Measurements from ENCODE around the gene DCANP1. TPM values are rescaled to one million over a fixed set of nuclear protein-coding genes. Genes with fewer than 3 reads are reported as not detected.

The DCANP1 gene
- total and polyA plus RNA-seq, 2 of the 13 experiments (the other 11 are each of a cell fraction or from before 2014, with no cell fraction given) = not detected

DNA sequence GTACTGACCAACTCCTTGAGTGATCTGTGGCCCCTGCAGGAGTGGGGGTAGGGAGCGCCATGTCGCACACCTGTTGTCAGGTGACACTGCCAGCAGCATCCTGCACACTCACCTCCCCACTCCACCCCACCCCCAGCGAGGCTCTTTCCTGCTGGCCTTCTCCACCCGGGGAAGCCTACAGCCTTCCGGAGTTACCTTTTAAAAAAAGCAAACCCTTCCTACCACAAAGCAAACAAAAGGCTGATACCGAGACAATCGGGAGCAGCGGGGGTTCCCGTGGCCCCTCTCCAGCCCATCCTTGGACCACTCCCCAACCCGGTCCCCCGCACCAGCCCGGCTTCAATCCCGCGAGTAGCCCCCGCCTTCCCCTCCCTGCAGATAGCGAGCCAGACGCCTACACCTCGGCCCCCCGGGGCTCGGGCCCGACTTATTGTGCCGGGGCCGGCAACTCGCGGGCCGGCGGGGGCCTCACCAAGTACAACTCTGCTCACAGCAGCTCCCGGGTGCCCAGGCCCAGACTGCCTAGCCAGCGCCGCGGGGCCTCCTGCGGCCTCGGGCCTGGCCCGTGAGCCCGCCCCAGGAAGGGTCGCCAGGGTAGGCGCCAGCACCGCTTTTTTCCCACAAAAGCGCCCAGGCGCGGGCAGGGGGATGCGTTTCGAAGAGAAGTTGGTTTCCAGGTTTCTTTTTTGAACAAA, 48.8 kb downstream of the DCANP1 start (continued):
- TF ChIP-seq, protein P1, sequence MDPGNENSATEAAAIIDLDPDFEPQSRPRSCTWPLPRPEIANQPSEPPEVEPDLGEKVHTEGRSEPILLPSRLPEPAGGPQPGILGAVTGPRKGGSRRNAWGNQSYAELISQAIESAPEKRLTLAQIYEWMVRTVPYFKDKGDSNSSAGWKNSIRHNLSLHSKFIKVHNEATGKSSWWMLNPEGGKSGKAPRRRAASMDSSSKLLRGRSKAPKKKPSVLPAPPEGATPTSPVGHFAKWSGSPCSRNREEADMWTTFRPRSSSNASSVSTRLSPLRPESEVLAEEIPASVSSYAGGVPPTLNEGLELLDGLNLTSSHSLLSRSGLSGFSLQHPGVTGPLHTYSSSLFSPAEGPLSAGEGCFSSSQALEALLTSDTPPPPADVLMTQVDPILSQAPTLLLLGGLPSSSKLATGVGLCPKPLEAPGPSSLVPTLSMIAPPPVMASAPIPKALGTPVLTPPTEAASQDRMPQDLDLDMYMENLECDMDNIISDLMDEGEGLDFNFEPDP (CRISPR knock-in tag; conservative IDR thresholded peaks at IDR 0.05) = no peak
- 0 out of 2 replicates have a peak, but pooled peaks have one; percentile 13 for TF ChIP-seq YEATS2 (CRISPR knock-in tag; IDR thresholded peaks at IDR 0.05; ENCODE audit: borderline replicate concordance)
- TF ChIP-seq CEBPG (CRISPR knock-in tag; IDR thresholded peaks at IDR 0.05) = no peak
- no peak for TF ChIP-seq ZNF83 (CRISPR knock-in tag; IDR thresholded peaks at IDR 0.05; ENCODE audit: borderline replicate concordance)
- TF ChIP-seq, protein P2, sequence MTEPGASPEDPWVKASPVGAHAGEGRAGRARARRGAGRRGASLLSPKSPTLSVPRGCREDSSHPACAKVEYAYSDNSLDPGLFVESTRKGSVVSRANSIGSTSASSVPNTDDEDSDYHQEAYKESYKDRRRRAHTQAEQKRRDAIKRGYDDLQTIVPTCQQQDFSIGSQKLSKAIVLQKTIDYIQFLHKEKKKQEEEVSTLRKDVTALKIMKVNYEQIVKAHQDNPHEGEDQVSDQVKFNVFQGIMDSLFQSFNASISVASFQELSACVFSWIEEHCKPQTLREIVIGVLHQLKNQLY (CRISPR knock-in tag; IDR thresholded peaks at IDR 0.05) = no peak
- TF ChIP-seq, protein P3, sequence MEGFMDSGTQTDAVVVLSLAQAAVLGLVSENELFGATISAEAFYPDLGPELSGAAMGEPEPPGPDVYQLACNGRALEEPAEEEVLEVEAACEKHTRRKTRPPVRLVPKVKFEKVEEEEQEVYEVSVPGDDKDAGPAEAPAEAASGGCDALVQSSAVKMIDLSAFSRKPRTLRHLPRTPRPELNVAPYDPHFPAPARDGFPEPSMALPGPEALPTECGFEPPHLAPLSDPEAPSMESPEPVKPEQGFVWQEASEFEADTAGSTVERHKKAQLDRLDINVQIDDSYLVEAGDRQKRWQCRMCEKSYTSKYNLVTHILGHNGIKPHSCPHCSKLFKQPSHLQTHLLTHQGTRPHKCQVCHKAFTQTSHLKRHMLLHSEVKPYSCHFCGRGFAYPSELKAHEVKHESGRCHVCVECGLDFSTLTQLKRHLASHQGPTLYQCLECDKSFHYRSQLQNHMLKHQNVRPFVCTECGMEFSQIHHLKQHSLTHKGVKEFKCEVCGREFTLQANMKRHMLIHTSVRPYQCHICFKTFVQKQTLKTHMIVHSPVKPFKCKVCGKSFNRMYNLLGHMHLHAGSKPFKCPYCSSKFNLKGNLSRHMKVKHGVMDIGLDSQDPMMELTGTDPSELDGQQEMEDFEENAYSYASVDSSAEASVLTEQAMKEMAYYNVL (CRISPR knock-in tag; IDR thresholded peaks at IDR 0.05; ENCODE audit: borderline replicate concordance) = no peak
- no peak for TF ChIP-seq ZNF124 (CRISPR knock-in tag; IDR thresholded peaks at IDR 0.05)
- TF ChIP-seq KMT2B (CRISPR knock-in tag; IDR thresholded peaks at IDR 0.05) = no peak
- TF ChIP-seq, protein P4, sequence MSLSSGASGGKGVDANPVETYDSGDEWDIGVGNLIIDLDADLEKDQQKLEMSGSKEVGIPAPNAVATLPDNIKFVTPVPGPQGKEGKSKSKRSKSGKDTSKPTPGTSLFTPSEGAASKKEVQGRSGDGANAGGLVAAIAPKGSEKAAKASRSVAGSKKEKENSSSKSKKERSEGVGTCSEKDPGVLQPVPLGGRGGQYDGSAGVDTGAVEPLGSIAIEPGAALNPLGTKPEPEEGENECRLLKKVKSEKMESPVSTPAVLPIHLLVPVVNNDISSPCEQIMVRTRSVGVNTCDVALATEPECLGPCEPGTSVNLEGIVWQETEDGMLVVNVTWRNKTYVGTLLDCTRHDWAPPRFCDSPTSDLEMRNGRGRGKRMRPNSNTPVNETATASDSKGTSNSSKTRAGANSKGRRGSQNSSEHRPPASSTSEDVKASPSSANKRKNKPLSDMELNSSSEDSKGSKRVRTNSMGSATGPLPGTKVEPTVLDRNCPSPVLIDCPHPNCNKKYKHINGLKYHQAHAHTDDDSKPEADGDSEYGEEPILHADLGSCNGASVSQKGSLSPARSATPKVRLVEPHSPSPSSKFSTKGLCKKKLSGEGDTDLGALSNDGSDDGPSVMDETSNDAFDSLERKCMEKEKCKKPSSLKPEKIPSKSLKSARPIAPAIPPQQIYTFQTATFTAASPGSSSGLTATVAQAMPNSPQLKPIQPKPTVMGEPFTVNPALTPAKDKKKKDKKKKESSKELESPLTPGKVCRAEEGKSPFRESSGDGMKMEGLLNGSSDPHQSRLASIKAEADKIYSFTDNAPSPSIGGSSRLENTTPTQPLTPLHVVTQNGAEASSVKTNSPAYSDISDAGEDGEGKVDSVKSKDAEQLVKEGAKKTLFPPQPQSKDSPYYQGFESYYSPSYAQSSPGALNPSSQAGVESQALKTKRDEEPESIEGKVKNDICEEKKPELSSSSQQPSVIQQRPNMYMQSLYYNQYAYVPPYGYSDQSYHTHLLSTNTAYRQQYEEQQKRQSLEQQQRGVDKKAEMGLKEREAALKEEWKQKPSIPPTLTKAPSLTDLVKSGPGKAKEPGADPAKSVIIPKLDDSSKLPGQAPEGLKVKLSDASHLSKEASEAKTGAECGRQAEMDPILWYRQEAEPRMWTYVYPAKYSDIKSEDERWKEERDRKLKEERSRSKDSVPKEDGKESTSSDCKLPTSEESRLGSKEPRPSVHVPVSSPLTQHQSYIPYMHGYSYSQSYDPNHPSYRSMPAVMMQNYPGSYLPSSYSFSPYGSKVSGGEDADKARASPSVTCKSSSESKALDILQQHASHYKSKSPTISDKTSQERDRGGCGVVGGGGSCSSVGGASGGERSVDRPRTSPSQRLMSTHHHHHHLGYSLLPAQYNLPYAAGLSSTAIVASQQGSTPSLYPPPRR (CRISPR knock-in tag; IDR thresholded peaks at IDR 0.05; ENCODE audit: borderline replicate concordance) = no peak
- no peak for TF ChIP-seq HNRNPK (IDR thresholded peaks at IDR 0.05; ENCODE audit: low read depth, low read length, poor library complexity, severe bottlenecking)
- no peak for TF ChIP-seq ZNF335 (CRISPR knock-in tag; IDR thresholded peaks at IDR 0.05)
- TF ChIP-seq ZMYM4 (CRISPR knock-in tag; IDR thresholded peaks at IDR 0.05) = no peak
- no peak for TF ChIP-seq ZNF788 (CRISPR knock-in tag; IDR thresholded peaks at IDR 0.05; ENCODE audit: borderline replicate concordance)
- TF ChIP-seq, protein P5, sequence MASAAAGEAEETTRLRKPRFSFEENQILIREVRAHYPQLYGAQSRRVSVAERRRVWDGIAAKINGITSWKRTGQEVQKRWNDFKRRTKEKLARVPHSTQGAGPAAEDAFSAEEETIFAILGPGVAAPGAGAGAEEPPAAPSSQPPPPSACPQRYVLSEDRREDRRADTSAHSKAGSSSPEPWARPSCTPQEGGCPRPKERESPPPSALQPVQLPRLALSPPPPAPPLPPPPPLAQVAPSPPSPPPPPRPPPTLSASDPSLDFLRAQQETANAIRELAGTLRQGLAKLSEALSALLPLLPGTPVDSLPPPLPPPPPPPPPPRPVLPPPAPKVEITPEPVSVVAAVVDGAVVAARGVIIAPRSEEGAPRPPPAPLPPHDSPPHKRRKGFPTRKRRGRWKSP (CRISPR knock-in tag; IDR thresholded peaks at IDR 0.05) = peak; percentile 23; the same call in 1 of the 2 replicates
- TF ChIP-seq RARA (CRISPR knock-in tag; IDR thresholded peaks at IDR 0.05) = peak; percentile 18; the same call in 1 of the 2 replicates
- TF ChIP-seq, protein P6, sequence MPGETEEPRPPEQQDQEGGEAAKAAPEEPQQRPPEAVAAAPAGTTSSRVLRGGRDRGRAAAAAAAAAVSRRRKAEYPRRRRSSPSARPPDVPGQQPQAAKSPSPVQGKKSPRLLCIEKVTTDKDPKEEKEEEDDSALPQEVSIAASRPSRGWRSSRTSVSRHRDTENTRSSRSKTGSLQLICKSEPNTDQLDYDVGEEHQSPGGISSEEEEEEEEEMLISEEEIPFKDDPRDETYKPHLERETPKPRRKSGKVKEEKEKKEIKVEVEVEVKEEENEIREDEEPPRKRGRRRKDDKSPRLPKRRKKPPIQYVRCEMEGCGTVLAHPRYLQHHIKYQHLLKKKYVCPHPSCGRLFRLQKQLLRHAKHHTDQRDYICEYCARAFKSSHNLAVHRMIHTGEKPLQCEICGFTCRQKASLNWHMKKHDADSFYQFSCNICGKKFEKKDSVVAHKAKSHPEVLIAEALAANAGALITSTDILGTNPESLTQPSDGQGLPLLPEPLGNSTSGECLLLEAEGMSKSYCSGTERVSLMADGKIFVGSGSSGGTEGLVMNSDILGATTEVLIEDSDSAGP (CRISPR knock-in tag; IDR thresholded peaks at IDR 0.05; ENCODE audit: borderline replicate concordance) = peak; percentile 20; the same call in 1 of the 2 replicates
- no peak for TF ChIP-seq ZNF589 (CRISPR knock-in tag; conservative IDR thresholded peaks at IDR 0.05)

Measured in HepG2 (cell line).